H1 (cell line): Measurements from ENCODE around the gene TYK2. TPM values are rescaled to one million over a fixed set of nuclear protein-coding genes. Genes with fewer than 3 reads are reported as not detected.

Experiments used
- CTCF ChIA-PET: fragments of 300-600 bp; sonication (Branson Sonifier 250); formaldehyde crosslinking; loops from one replicate; lab custom pipeline; 2021; ENCODE audit not compliant: partially characterized antibody; lab: Charles Lee
- POLR2A ChIA-PET: fragments of 300-600 bp; sonication (Branson Sonifier 250); formaldehyde crosslinking; loops from one replicate; lab custom pipeline; 2021; ENCODE audit warnings: inconsistent platforms; ENCODE audit not compliant: partially characterized antibody; lab: Charles Lee
- DNase-seq, 2 experiments: peaks; one replicate each; pipeline versions ENCODE4 v3.0.0 to v3.0.0-alpha.2; 2010 to 2022; ENCODE audit warnings: low spot score in 2 of 2, low read depth in 1 of 2, mixed read lengths in 1 of 2
- FAIRE-seq: peaks from 2 replicates; lab custom pipeline; 2011; peaks lifted over from hg19 to GRCh38; lab: Jason Lieb, UNC
- H2AFZ ChIP-seq: 2 replicates; pipeline ENCODE4 v1.8.1; 2012; ENCODE audit warnings: low read length, inconsistent platforms
- H2AK5ac ChIP-seq: 2 replicates; pipeline ENCODE4 v1.6.1; 2013; ENCODE audit warnings: low read depth, low read length
- H2BK120ac ChIP-seq: replicated peaks from 2 replicates; pipeline ENCODE3; 2013; ENCODE audit warnings: low read depth, low read length, inconsistent platforms
- H2BK12ac ChIP-seq: 2 replicates; pipeline ENCODE4 v1.6.1; 2013; ENCODE audit warnings: low read depth, low read length
- H2BK15ac ChIP-seq: 2 replicates; pipeline ENCODE4 v1.6.1; 2013; ENCODE audit warnings: low read length
- H2BK20ac ChIP-seq: 2 replicates; pipeline ENCODE4 v1.6.1; 2013; ENCODE audit warnings: low read length
- H2BK5ac ChIP-seq: 2 replicates; pipeline ENCODE4 v1.6.1; 2013; ENCODE audit warnings: low read depth, low read length
- H3K14ac ChIP-seq: 2 replicates; pipeline ENCODE4 v1.6.1; 2013; ENCODE audit warnings: inconsistent platforms; ENCODE audit not compliant: insufficient read length
- H3K18ac ChIP-seq: 2 replicates; pipeline ENCODE4 v1.6.1; 2013; ENCODE audit warnings: low read length; ENCODE audit errors: extremely low read depth
- H3K23ac ChIP-seq: 2 replicates; pipeline ENCODE4 v1.6.1; 2013; ENCODE audit warnings: inconsistent platforms; ENCODE audit not compliant: insufficient read length
- H3K23me2 ChIP-seq: 2 replicates; pipeline ENCODE4 v1.6.1; 2013; ENCODE audit warnings: low read depth, low read length
- H3K27ac ChIP-seq: 2 replicates; pipeline ENCODE4 v1.6.1; 2011; ENCODE audit warnings: low read depth, low read length, inconsistent platforms
- H3K27me3 ChIP-seq, 4 experiments: replicated peaks in 1 of 4; 1 replicate in 1 of 4; 2 replicates in 3 of 4; pipeline versions ENCODE4 v1.6.1 to v1.8.1; 2011 to 2013; ENCODE audit warnings: low read length in 3 of 4, mild to moderate bottlenecking in 3 of 4, inconsistent platforms in 2 of 4, mixed read lengths in 2 of 4, moderate library complexity in 1 of 4; ENCODE audit not compliant: control insufficient read depth in 3 of 4, insufficient read depth in 3 of 4; ENCODE audit errors: extremely low read depth in 1 of 4
- H3K36me3 ChIP-seq, 4 experiments: 2 replicates each; pipeline versions ENCODE4 v1.6.1 to v1.8.1; 2011 to 2013; ENCODE audit warnings: mild to moderate bottlenecking in 4 of 4, low read length in 3 of 4, moderate library complexity in 2 of 4, control low read depth in 1 of 4, inconsistent platforms in 1 of 4; ENCODE audit not compliant: insufficient read depth in 4 of 4, control insufficient read depth in 2 of 4
- H3K4ac ChIP-seq: replicated peaks from 2 replicates; pipeline ENCODE3; 2013; ENCODE audit warnings: low read length, low read depth, mixed read lengths, inconsistent platforms; ENCODE audit not compliant: insufficient read length
- H3K4me1 ChIP-seq, 4 experiments: replicated peaks in 1 of 4; 1 replicate in 1 of 4; 2 replicates in 3 of 4; pipeline versions ENCODE4 v1.6.1 to v1.8.1; 2011 to 2013; ENCODE audit warnings: low read length in 3 of 4, inconsistent platforms in 2 of 4, mixed read lengths in 1 of 4; ENCODE audit not compliant: insufficient read depth in 4 of 4, control insufficient read depth in 3 of 4
- H3K4me2 ChIP-seq, 2 experiments: 2 replicates each; pipeline versions ENCODE4 v1.6.1 to v1.8.1; 2011 to 2013; ENCODE audit warnings: low read depth in 2 of 2, low read length in 2 of 2, control low read depth in 1 of 2, inconsistent platforms in 1 of 2, mild to moderate bottlenecking in 1 of 2; ENCODE audit not compliant: insufficient read depth in 1 of 2
- H3K4me3 ChIP-seq, 4 experiments: fragments of 200-600, 300-600 bp in 1 of 4; sonication (generic), shearing (Covaris generic), sonication (Bioruptor Twin) in 1 of 4; 2 replicates each; pipeline versions ENCODE4 v1.5.1 to v1.8.1; 2011 to 2016; ENCODE audit warnings: low read length in 4 of 4, low read depth in 3 of 4, control low read depth in 2 of 4, inconsistent platforms in 2 of 4, mild to moderate bottlenecking in 2 of 4, mixed read lengths in 1 of 4, moderate library complexity in 1 of 4; ENCODE audit not compliant: insufficient read depth in 2 of 4; ENCODE audit errors: extremely low read depth in 1 of 4
- H3K56ac ChIP-seq: replicated peaks from 2 replicates; pipeline ENCODE3; 2013; ENCODE audit warnings: low read depth, mild to moderate bottlenecking, mixed read lengths, low read length, inconsistent platforms; ENCODE audit not compliant: insufficient read length
- H3K79me1 ChIP-seq: 2 replicates; pipeline ENCODE4 v1.6.1; 2013; ENCODE audit warnings: low read depth, low read length, control low read depth
- H3K79me2 ChIP-seq, 2 experiments: 2 replicates each; pipeline versions ENCODE4 v1.6.1 to v1.8.1; 2012 to 2013; ENCODE audit warnings: low read length in 2 of 2, mild to moderate bottlenecking in 2 of 2, inconsistent platforms in 1 of 2; ENCODE audit not compliant: insufficient read depth in 2 of 2, control insufficient read depth in 1 of 2
- H3K9ac ChIP-seq, 4 experiments: replicated peaks in 1 of 4; 1 replicate in 1 of 4; 2 replicates in 3 of 4; pipeline versions ENCODE4 v1.6.1 to v1.8.1; 2011 to 2013; ENCODE audit warnings: low read depth in 3 of 4, low read length in 3 of 4, control low read depth in 2 of 4, mild to moderate bottlenecking in 2 of 4, moderate library complexity in 2 of 4, inconsistent platforms in 1 of 4; ENCODE audit errors: extremely low read depth in 1 of 4
- H3K9me3 ChIP-seq, 2 experiments: 2 replicates each; pipeline versions ENCODE4 v1.6.1 to v1.8.1; 2012 to 2013; ENCODE audit warnings: mild to moderate bottlenecking in 2 of 2, moderate library complexity in 2 of 2, control low read depth in 1 of 2, inconsistent platforms in 1 of 2, low read depth in 1 of 2, low read length in 1 of 2, mixed read lengths in 1 of 2; ENCODE audit not compliant: insufficient read depth in 2 of 2
- H4K20me1 ChIP-seq, 2 experiments: replicated peaks in 1 of 2; 2 replicates each; pipeline versions ENCODE3 to v1.8.1; 2011 to 2013; ENCODE audit warnings: inconsistent platforms in 2 of 2, low read length in 2 of 2, mild to moderate bottlenecking in 1 of 2; ENCODE audit not compliant: insufficient read depth in 2 of 2, control insufficient read depth in 1 of 2
- H4K5ac ChIP-seq: 2 replicates; pipeline ENCODE4 v1.6.1; 2013; ENCODE audit warnings: low read length, low read depth, mixed read lengths, inconsistent platforms; ENCODE audit not compliant: insufficient read length
- H4K8ac ChIP-seq: 2 replicates; pipeline ENCODE4 v1.8.0; 2013; ENCODE audit warnings: mild to moderate bottlenecking, moderate library complexity, low read length, inconsistent platforms; ENCODE audit not compliant: insufficient read depth; ENCODE audit errors: extremely low read depth
- H4K91ac ChIP-seq: replicated peaks from 2 replicates; pipeline ENCODE3; 2013; ENCODE audit warnings: low read length, mixed read lengths, inconsistent platforms; ENCODE audit not compliant: insufficient read length
- BACH1 ChIP-seq: IDR thresholded peaks from 2 replicates; pipeline ENCODE4 v1.6.1; 2012; ENCODE audit warnings: low read length, improper control_type of control experiment
- GABPA ChIP-seq: IDR thresholded peaks from 2 replicates; pipeline ENCODE4 v1.6.1; 2011; ENCODE audit warnings: mild to moderate bottlenecking, low read length, moderate library complexity, borderline replicate concordance; ENCODE audit not compliant: insufficient read depth
- POLR2AphosphoS5 ChIP-seq: IDR thresholded peaks from 2 replicates; pipeline ENCODE4 v1.6.1; 2011; ENCODE audit warnings: low read depth, low read length
- RBBP5 ChIP-seq: IDR thresholded peaks from 2 replicates; pipeline ENCODE4 v1.7.1; 2012; ENCODE audit warnings: low read depth, mild to moderate bottlenecking, inconsistent platforms, low read length, moderate library complexity, borderline replicate concordance
- WGBS, 2 experiments: shearing (Covaris generic) in 1 of 2; methylation state at CpG; one replicate each; pipeline versions ENCODE4 v1.1.6 to v1.1.7; 2013 to 2015; ENCODE audit warnings: low lambda C conversion rate in 2 of 2, mixed read lengths in 2 of 2, inconsistent platforms in 1 of 2, low coverage in 1 of 2, missing lambda C conversion rate in 1 of 2; ENCODE audit not compliant: insufficient replicate concordance in 2 of 2, insufficient coverage in 1 of 2, insufficient read length in 1 of 2; ENCODE audit errors: extremely low coverage in 1 of 2, missing lambda C conversion rate in 1 of 2; 5-methylcytosine and 5-hydroxymethylcytosine counted together
- polyA plus RNA-seq, 7 experiments: library from polyadenylated mRNA; depleted of rRNA in 3 of 7; stranded (reverse) in 5 of 7; unstranded in 2 of 7; fragments of >200 nt in 5 of 7; fragments of 200-250 nt in 2 of 7; gene quantifications; 1 replicate in 5 of 7; 2 replicates in 1 of 7; 4 replicates in 1 of 7; pipeline versions ENCODE4 v1.2.1 to v1.2.3, GENCODE V29; 2011 to 2013; ENCODE audit warnings: missing spikeins in 2 of 7, mixed read lengths in 2 of 7
- total RNA-seq: library from RNA; stranded (reverse); fragmentation: NEBNext Ultra II Directional; extraction: Animal tissue kit (Norgen Biotek cat#: 25700); gene quantifications from 2 replicates; pipeline ENCODE4 v1.2.1, GENCODE V29; 2021

Gene TYK2
- total and polyA plus RNA-seq, 2 of the 8 experiments (the other 6 are each of a cell fraction or from before 2014, with no cell fraction given), result 32.1 to 40.8 TPM

DNA sequence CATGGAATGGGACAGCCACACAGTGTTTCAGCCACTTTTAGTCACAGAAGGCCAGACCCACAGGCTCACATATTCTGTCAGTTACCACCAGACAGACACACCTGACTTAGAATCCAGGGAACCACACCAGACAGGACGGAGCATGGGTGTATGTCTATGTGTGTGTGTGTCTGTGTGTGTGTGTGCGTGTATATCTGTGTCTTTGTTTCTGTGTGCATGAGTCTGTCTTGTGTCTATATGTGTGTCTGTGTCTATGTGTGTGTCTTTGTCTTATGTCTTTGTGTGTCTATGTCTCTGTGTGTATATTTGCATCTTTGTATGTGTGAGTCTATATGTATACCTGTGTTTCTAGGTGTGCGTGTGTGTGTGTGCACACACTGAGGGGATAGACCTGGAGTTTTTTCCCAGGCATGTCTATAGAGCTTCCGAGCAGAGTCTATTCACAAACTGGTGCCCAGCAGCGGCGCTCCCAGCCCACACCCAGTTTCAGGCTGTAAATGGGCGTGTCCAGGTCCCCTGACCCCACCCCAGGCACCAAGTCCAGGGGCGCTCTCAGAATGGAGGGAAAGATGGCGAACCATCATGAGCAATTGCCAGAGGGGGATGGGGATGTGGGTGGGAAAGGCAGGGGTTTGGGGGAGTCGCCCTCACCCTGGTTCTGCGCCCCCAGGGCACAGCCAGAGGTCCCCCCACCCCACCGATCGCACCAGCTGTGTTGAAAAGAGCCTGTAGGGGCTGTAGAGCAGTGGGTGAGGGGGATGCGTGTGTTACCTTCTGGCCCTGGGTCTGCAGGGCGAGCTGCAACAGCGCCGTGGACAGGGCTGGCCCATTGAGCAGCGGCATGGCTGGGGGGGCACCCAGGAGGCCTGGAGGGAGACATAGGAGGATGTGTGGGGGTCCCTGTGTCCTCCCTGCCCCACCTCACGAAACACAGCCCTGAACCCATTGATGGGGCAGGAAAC lies 58.2 kb downstream of the TYK2 start:
- POLR2A ChIA-PET, result interaction anchor here (1.1 to 11.4 kb wide), 5 partner anchors 11 to 53 kb away, joined by 3 to 104 read pairs (median 6); partner anchors contain the start of genes ICAM5 and RAVER1
- H3K18ac ChIP-seq, result no peak overlapping the region

More for the DNA sequence above, 58.2 kb downstream of the TYK2 start:
- H3K79me1 ChIP-seq, result no peaks in the 10 kb centered on the region
- H2BK15ac ChIP-seq, result no peak overlapping the region
- TF ChIP-seq RBBP5 (no peak), GABPA (no peak), BACH1 (no peak), POLR2AphosphoS5 (0 out of 2 replicates have a peak, but pooled peaks have one; percentile 31)
- no peak overlapping the region for H2AK5ac ChIP-seq
- no peak overlapping the region for H4K5ac ChIP-seq
- no peak overlapping the region for H3K4ac ChIP-seq
- H3K4me3 ChIP-seq, result no peak overlapping the region
- no peak overlapping the region for H2AFZ ChIP-seq
- no peak overlapping the region for H2BK5ac ChIP-seq
- H4K8ac ChIP-seq, result no peak overlapping the region
- no peaks in the 10 kb centered on the region; the same call in 1 of the 2 replicates for H3K23me2 ChIP-seq
- H4K91ac ChIP-seq, result no peak overlapping the region
- no peak overlapping the region for H2BK20ac ChIP-seq
- H3K9me3 ChIP-seq, result no peaks in the 10 kb centered on the region
- H3K79me2 ChIP-seq, result no peaks in the 10 kb centered on the region
- no peak for FAIRE-seq
- CTCF ChIA-PET, result interaction anchor here (0.5 to 2.4 kb wide), 8 partner anchors 10 to 67 kb away, joined by 3 to 13 read pairs (median 4); no protein-coding TSS in a partner anchor
- H3K9ac ChIP-seq, result no peak overlapping the region
- H2BK12ac ChIP-seq, result no peak overlapping the region
- H3K23ac ChIP-seq, result no peak overlapping the region
- 91% methylated on average over 16 of the region's 19 CpGs; no CpG with 5 or more reads in 1 of the 2 experiments for WGBS, 2 experiments
- no peak overlapping the region for H3K27ac ChIP-seq
- no peaks in the 10 kb centered on the region for H3K4me1 ChIP-seq
- DNase-seq, result no peak
- H3K56ac ChIP-seq, result no peak overlapping the region
- H3K36me3 ChIP-seq, result peaks cover 26 to 77% (median 60%) of the 10 kb centered on the region in 4 experiments
- H2BK120ac ChIP-seq, result no peak overlapping the region
- peaks cover 0 to 15% of the 10 kb centered on the region in 2 experiments for H4K20me1 ChIP-seq
- no peak overlapping the region for H3K4me2 ChIP-seq
- H3K27me3 ChIP-seq, result no peaks in the 10 kb centered on the region; a peak in 1 of 7 replicates
- H3K14ac ChIP-seq, result no peak overlapping the region
